HCT116 (cell line): Measurements from ENCODE around the gene AGAP1. TPM values are rescaled to one million over a fixed set of nuclear protein-coding genes. Genes with fewer than 3 reads are reported as not detected.

Experiments used
- ATAC-seq: fragments of 200-7000 bp; cut with Tn5 transposase; 2 replicates; pipeline ENCODE4 v1.9.1; 2020; ENCODE audit warnings: mild to moderate bottlenecking, moderate library complexity
- BruUV-seq: library from RNA; stranded (reverse); fragments of 400-500 nt; replicated peaks from 2 replicates; lab custom pipeline; 2021; lab: Mats Ljungman, UMichigan
- CTCF ChIA-PET: fragments of 300-600 bp; sonication (Branson Sonifier 250); formaldehyde crosslinking; loops from one replicate; lab custom pipeline; 2021; ENCODE audit warnings: antibody characterized with exemption; lab: Charles Lee
- POLR2A ChIA-PET: fragments of 300-600, 350-600 bp; sonication (Branson Sonifier 250); formaldehyde crosslinking; loops from one replicate; lab custom pipeline; 2021; ENCODE audit warnings: antibody characterized with exemption; lab: Charles Lee
- RAD21 ChIA-PET, 2 experiments: fragments of 300-600 bp; sonication (Branson Sonifier 250); formaldehyde crosslinking; loops; one replicate each; lab custom pipeline; 2023; ENCODE audit warnings: low total read pairs in 2 of 2; ENCODE audit not compliant: uncharacterized antibody in 2 of 2, unreplicated experiment in 2 of 2, low non-redundant PET in 1 of 2; lab: Charles Lee
- DNase-seq: peaks from one replicate; pipeline ENCODE4 v3.0.0-alpha.2; 2010; ENCODE audit warnings: low read depth, low spot score
- H2AFZ ChIP-seq: fragments of 200-600 bp; shearing (Covaris generic), sonication (generic); 2 replicates; pipeline ENCODE4 v1.6.1; 2017; ENCODE audit warnings: low read depth, mixed run types, mixed read lengths, antibody characterized with exemption, low read length; ENCODE audit not compliant: poor library complexity, severe bottlenecking
- H3K27ac ChIP-seq: 2 replicates; pipeline ENCODE4 v1.5.1; 2012; ENCODE audit warnings: low read depth, low read length
- H3K27me3 ChIP-seq: fragments of 200-600 bp; sonication (generic); 2 replicates; pipeline ENCODE4 v1.6.1; 2016; ENCODE audit warnings: mixed run types, low read length, mixed read lengths; ENCODE audit not compliant: insufficient read depth
- H3K36me3 ChIP-seq, 2 experiments: fragments of 200-500 bp in 1 of 2; fragments of 200-600 bp in 1 of 2; sonication (Bioruptor generic) in 1 of 2; sonication (generic) in 1 of 2; 2 replicates each; pipeline versions ENCODE4 v1.5.1 to v1.6.1; 2014 to 2016; ENCODE audit warnings: low read length in 2 of 2, inconsistent platforms in 1 of 2, mixed read lengths in 1 of 2, mixed run types in 1 of 2; ENCODE audit not compliant: insufficient read depth in 2 of 2, control insufficient read depth in 1 of 2
- H3K4me1 ChIP-seq, 2 experiments: fragments of 200-600 bp in 1 of 2; sonication (generic) in 1 of 2; 2 replicates each; pipeline versions ENCODE4 v1.5.1 to v1.6.1; 2012 to 2017; ENCODE audit warnings: low read length in 2 of 2, inconsistent platforms in 1 of 2, mild to moderate bottlenecking in 1 of 2, mixed read lengths in 1 of 2, mixed run types in 1 of 2, moderate library complexity in 1 of 2; ENCODE audit not compliant: insufficient read depth in 2 of 2, control insufficient read depth in 1 of 2
- H3K4me2 ChIP-seq: fragments of 200-600 bp; sonication (generic); 2 replicates; pipeline ENCODE4 v1.6.1; 2017; ENCODE audit warnings: mixed run types, low read length, mixed read lengths
- H3K4me3 ChIP-seq, 2 experiments: fragments of 200-600 bp in 1 of 2; sonication (generic) in 1 of 2; replicated peaks in 1 of 2; 2 replicates each; pipeline ENCODE4 v1.5.1; 2011 to 2016; ENCODE audit warnings: low read length in 2 of 2, control low read depth in 1 of 2, low read depth in 1 of 2, mild to moderate bottlenecking in 1 of 2, mixed read lengths in 1 of 2, mixed run types in 1 of 2
- H3K79me2 ChIP-seq: fragments of 200-600 bp; sonication (generic); 2 replicates; pipeline ENCODE4 v1.6.1; 2017; ENCODE audit warnings: mild to moderate bottlenecking, mixed run types, low read length, moderate library complexity, mixed read lengths; ENCODE audit not compliant: insufficient read depth
- H3K9ac ChIP-seq: fragments of 200-600 bp; sonication (generic); 2 replicates; pipeline ENCODE4 v1.6.1; 2016; ENCODE audit warnings: low read length, mixed read lengths
- H3K9me2 ChIP-seq: fragments of 200-600 bp; sonication (generic), shearing (Covaris generic); 2 replicates; pipeline ENCODE4 v1.6.1; 2017; ENCODE audit warnings: mixed run types, mild to moderate bottlenecking, moderate library complexity; ENCODE audit not compliant: insufficient read depth
- H3K9me3 ChIP-seq, 2 experiments: fragments of 200-500 bp in 1 of 2; fragments of 200-600 bp in 1 of 2; sonication (Bioruptor generic) in 1 of 2; sonication (generic) in 1 of 2; 2 replicates each; pipeline ENCODE4 v1.6.1; 2014 to 2017; ENCODE audit warnings: low read length in 2 of 2, mixed read lengths in 2 of 2, inconsistent platforms in 1 of 2, low read depth in 1 of 2, mild to moderate bottlenecking in 1 of 2, mixed run types in 1 of 2, moderate library complexity in 1 of 2; ENCODE audit not compliant: control insufficient read depth in 1 of 2, insufficient read depth in 1 of 2
- H4K20me1 ChIP-seq: fragments of 200-600 bp; sonication (generic), shearing (Covaris generic); 2 replicates; pipeline ENCODE4 v1.6.1; 2017; ENCODE audit warnings: mixed run types, mild to moderate bottlenecking, moderate library complexity; ENCODE audit not compliant: insufficient read depth
- ATF3 ChIP-seq: IDR thresholded peaks from 2 replicates; pipeline ENCODE4 v1.6.1; 2012
- CEBPB ChIP-seq: IDR thresholded peaks from 2 replicates; pipeline ENCODE4 v1.6.1; 2012; ENCODE audit warnings: low read depth
- ELF1 ChIP-seq: IDR thresholded peaks from 2 replicates; pipeline ENCODE4 v1.6.1; 2012; ENCODE audit warnings: low read depth, borderline replicate concordance
- JUND ChIP-seq: IDR thresholded peaks from 2 replicates; pipeline ENCODE4 v1.6.1; 2012
- MAX ChIP-seq: IDR thresholded peaks from 2 replicates; pipeline ENCODE4 v1.6.1; 2012
- POLR2A ChIP-seq: IDR thresholded peaks from 2 replicates; pipeline ENCODE4 v1.7.0; 2011; ENCODE audit warnings: borderline replicate concordance; ENCODE audit not compliant: insufficient read depth, insufficient read length; ENCODE audit errors: extremely low read depth
- ZFX ChIP-seq: fragments of 450-650 bp; IDR thresholded peaks from 2 replicates; pipeline ENCODE4 v1.6.1; 2017
- intact Hi-C: fragments of 100-400 bp; cut with micrococcal nuclease; formaldehyde crosslinking; loops from 2 replicates; pipeline ENCODE4 v1.10.0; 2022
- total RNA-seq: library from RNA; stranded (reverse); gene quantifications from one replicate; pipeline ENCODE4 v1.2.1, GENCODE V29; 2021; ENCODE audit not compliant: unreplicated experiment

AGAP1 gene
- total RNA-seq, 1 experiment from 2014 or later, result 43.8 TPM

GRCh38 chr2:235889302-235889630, 395.4 kb downstream of the AGAP1 start:
- Histone ChIP-seq H3K9ac (no peak overlapping the region), H3K79me2 (no peaks in the 10 kb centered on the region), H3K4me3 (no peak overlapping the region), H3K27me3 (no peaks in the 10 kb centered on the region), H2AFZ (no peak overlapping the region), H3K27ac (no peak overlapping the region), H4K20me1 (no peaks in the 10 kb centered on the region), H3K4me1 (no peaks in the 10 kb centered on the region), H3K36me3 (no peaks in the 10 kb centered on the region; a peak in 2 of 4 replicates), H3K9me2 (no peaks in the 10 kb centered on the region), H3K4me2 (no peak overlapping the region), H3K9me3 (no peaks in the 10 kb centered on the region)
- no peak for ATAC-seq
- ChIA-PET RAD21 (no interaction called here), POLR2A (no interaction called here), CTCF (no interaction called here)
- BruUV-seq, result no TSS peak
- intact Hi-C loops, result no loop called here
- no peak for DNase-seq
- TF ChIP-seq ATF3 (no peak), MAX (no peak), POLR2A (no peak), CEBPB (no peak), ZFX (no peak)

- Histone ChIP-seq H3K9me3 (no peaks in the 10 kb centered on the region), H3K36me3 (no peaks in the 10 kb centered on the region), H3K4me3 (no peak overlapping the region), H3K79me2 (no peaks in the 10 kb centered on the region), H3K4me1 (no peaks in the 10 kb centered on the region), H4K20me1 (no peaks in the 10 kb centered on the region), H3K4me2 (no peak overlapping the region), H3K27ac (no peak overlapping the region), H3K9ac (no peak overlapping the region), H2AFZ (no peak overlapping the region), H3K27me3 (no peaks in the 10 kb centered on the region), H3K9me2 (no peaks in the 10 kb centered on the region)
- no peak for TF ChIP-seq ATF3
- TF ChIP-seq ELF1, result no peak
- no peak for TF ChIP-seq JUND
- DNase-seq (no peak), ATAC-seq (no peak)
- CTCF ChIA-PET, result no interaction called here
- POLR2A ChIA-PET, result no interaction called here
- RAD21 ChIA-PET, result no interaction called here
- no TSS peak for BruUV-seq
- intact Hi-C loops, result no loop called here
Observed at GRCh38 chr2:235893129-235893698, 399.4 kb downstream of the AGAP1 start.
